Stimulated activated CD8-positive, alpha-beta memory T cell treated with anti-CD3 and anti-CD28 coated beads, Interleukin-12 subunit alpha, Interleukin-12 subunit beta, amount 100 ng/mL, for 1 hour (primary cell): ENCODE data around the gene TPP2.

Source experiments
- DNase-seq: peaks from one replicate; pipeline ENCODE4 v3.0.0-alpha.2; 2020; ENCODE audit warnings: low read depth

Gene TPP2

DNA sequence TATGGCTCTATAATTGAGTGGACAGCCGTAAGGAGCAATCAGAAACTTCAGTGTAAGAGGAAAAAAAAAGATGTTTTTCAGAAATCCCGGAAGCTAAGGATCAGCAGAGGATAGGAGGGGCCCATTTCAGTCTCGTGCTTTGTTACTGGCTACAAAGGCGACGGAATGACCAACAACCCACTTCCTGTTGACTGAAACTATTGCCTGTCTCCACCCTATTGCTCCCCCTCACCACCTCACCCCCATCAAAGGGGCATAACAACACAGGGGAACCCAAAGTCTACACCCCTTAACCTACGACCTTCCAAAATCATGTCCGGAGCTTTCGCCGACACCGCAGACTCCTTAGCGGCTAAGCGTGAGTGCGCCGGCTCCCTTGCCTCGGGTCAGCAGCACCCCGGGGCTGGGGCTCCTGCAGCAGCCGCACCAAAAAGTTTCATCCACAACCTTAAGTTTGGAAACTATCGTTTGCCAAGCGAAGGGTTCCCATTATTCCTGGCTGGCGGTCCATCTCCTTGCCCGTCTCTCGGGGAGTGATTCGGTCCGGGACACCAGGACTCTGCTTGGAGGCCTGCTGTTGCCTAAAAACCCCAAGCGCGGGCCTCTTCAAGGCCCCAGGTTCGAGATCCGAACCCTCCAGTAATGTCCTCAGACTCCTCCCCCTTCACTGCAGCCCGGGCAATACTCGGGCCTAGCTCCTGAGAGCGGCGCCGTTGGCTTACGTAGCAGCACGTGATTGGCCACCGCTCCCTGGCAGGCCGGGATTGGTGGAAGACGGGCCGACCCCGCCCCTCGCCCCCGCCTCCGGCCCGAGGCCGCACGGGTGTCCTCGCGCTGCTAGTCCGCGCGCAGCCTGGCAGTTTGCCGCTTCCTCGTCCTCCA, at the start of gene TPP2:
TPP2 (plus strand) TSS at position 840 of the 882 bp plus-strand sequence. CDS start 53 bp downstream, outside the sequence.
- DNase-seq = peak; percentile 97

DNA sequence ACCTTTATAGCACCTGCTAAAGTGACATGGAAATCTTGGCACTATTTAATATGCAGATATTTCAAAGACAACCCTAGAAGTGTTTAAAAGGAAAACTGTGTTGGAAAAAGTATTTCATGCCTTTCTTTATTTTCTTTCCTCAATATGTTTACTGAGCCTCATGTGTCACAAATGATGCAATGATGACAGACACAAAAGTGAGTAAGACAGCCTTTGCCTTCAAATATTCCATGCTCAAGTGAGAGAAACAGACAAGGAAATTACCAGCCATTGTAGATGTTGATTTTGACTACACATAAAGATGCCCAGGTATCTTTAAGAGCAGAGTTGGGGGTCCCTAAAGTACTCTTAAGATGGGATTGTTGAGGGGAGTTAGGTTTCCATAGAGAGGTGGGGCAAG, 48.0 kb upstream of the TPP2 start:
- DNase-seq = no peak

DNA sequence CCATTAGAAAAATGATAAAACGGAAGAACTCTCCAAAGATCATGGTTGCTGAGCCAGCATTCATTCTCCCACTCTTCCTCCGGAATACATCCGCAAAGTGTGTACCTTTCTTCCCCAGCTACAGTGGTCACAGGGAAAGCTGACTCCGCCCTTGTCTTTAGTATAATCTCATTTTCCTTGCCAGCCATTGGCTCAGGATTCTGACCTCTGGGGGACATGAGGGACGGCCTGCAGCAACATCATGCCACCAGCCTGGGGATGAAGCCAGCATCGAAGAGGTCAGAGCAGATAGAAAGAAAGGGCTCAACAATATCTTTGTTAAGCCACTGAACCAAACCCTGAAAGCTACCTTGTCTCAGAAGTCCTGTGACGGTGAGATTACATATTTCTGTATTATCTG, 46.3 kb upstream of the TPP2 start:
- DNase-seq = no peak

DNA sequence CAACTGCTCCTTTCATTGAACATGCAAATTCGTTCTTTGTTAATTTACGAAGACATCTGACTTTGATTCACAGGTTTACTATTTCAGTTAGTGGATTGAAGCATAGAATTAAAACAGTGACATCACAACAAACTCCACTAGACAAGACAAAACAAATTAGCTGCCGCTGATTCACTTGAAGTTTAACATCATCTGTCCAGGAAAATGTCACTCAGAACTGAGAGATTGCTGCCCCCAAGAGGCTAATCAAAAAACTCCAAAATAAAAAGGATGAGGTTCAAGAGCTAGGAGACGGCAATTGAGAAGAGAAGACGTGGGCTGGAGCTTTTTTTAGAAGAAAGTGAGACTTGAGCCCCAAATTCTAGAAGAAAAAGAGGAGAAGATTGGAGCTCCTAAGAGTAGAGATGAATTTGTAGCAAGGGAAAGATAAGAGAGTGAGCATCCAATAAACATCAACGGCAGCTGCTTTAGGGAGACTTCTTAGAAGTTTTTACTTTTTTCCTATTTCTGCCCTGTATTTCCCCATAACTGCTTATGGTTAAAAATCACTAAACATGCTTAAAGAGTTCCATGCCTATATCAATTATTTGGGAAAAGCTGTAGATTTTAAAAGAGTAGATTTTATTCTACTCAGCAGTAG, 40.8 kb upstream of the TPP2 start:
- no peak for DNase-seq

DNA sequence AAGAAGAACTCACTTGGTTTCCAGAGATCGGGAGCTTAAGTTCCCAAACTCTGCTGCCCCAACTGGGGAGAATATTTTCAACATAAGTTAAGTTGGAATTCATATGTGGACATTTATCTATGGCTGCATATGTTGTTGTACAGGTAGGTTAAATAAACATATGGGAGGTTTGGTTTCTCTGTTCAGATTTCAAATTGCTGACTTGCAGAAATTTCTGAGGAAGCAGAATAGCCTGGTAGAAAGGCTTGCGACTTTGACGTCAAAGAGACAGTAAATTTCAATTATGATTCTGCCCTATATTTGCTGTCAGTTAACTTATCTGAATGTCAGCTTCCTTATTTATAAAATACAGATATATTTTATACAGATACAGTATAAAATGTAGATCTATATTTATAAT, 40.0 kb upstream of the TPP2 start:
- no peak for DNase-seq

DNA sequence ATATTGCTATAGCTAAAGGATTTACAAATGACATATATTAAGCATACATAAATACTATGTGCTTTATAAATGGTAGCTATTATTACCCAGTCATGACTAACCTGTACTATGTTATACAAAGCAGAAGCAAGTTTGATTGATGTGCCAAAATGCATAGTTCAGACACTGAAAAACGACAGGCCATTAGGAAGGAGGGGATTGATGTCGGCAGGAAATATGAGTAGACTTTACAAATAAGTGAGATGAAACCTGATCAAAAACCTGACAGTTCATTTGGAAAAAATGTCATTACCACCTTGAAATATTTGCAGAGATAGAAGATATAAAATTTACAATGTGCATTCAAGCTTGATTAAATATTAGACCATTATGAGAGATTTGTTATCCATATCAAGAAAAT, 38.8 kb upstream of the TPP2 start:
- no peak for DNase-seq

DNA sequence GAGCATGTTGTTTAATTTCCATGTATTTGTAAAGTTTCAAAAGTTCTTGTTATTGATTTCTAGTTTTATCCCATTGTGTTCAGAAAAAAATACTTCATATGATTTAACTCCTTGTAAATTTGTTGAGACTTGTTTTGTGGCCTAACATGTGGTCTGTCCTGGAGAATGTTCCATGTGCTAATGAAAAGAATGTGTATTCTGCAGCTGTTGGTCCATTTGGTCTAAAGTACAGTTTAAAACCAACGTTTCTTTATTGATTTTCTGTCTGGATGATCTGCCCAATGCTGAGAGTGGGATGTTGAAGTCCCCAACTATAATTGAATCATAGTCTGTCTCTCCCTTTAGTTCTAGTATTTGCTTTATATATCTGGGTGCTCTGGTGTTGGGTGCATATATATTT, 34.9 kb upstream of the TPP2 start:
- no peak for DNase-seq

DNA sequence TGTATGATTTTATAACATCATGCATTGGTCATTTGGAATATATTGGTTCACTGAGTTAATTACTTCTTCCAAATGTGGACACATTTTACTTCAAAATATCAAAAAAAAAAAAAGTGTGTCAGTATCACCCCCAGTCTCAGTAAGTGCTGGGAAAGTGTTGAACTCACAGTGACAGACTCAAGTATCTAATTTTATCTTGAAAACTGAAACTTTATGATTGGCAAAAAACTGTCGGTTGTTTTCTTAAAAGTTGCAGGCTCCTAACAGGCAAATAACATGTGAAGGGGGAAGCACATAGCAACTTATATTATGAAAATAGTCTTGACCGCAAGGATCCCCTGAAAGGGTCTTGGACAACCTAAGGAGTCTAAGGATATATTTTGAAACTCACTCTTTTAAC, 33.5 kb upstream of the TPP2 start:
- no peak for DNase-seq

DNA sequence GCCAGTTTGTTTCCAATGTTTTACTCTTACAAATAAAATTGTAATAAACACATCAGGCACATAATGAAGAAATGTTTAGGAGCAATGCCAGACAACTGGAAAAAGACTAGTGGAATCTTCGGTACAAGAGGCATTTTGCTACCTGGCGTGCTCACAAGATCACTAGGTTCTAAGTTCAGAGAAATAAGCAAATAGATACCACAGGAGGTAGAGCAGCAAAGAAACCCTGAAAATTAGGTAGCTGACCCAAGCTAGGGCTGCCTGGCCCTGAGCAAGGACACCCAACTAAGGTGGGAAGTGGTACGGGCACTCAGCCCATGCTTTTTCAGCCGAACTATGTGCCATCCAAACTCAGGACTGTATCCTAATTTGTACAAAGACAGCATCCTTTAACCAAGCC, 32.2 kb upstream of the TPP2 start:
- no peak for DNase-seq

DNA sequence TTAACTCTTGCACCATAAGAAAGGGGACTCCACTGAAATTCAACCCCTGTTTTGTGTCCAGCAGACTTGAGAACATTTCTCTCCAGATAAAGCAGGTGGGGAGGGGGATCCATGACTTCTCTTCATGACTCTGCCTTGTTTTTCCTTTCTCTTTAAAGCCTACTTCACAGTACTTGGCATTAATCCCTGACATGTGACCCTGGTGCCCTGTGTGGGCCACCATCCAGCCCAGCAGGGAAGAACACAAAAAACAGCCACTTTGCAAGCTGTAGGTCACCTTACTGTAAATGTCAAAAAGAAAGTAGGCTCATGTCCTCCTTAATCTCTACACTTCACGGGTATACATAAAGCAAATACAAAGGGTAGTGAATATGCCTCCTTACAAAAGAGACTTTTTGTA, 30.3 kb upstream of the TPP2 start:
- DNase-seq = no peak

DNA sequence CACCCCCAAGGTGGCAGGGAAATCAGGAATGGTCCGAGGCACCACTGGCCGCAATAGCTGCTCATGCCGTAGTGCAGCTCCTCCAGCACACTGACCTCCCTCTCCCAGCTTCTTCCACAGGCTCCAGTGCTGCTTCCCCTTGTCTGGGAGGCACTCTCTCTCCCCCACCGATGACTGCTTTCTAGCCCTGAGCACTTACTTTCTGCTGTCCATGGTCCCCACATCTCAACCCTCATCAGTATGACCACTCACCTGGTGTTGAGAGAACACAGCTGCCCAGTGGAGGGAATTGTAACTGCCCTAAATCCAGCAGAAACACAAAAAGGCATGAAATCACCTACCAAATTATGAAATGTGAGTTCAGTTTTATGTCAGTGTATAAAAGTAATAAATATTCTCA, 28.9 kb upstream of the TPP2 start:
- DNase-seq = no peak

DNA sequence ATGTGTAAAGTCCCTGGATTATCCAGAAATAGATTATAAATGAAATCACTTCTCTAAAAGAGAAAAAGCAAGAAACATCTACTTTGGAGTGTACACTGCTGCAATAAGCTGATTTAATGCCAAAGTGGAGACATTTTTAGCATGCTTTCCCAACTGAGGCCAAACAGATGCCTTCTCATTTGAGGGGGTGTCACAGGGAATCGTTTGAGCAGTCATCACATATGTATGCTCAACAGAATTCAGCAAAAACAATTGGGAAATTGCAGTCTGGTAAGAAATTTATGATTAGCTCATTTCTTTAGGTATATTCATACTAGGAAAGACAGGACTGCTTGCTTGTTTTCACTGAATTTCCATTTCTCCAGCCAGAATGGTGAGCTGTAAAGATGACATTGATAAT, 27.3 kb upstream of the TPP2 start:
- DNase-seq = no peak

DNA sequence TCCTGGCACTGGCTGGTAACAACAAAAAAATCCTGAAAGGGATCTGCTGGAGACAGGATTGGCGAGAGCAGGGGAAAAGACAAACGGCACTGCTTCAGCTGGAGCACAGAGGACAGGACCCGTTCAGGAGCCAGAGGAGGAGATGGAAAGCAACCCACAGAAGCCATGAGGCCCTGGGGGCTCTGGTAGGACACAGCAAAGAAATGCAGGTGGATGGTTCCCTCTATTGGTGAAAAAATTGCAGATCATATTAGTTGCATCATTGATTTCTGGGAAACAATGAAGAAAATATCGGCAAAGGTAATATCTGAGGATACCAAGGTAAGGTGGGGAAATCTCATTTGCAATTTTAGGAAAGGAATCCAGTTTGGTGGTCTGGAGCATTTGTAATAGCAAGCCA, 25.7 kb upstream of the TPP2 start:
- DNase-seq = no peak

DNA sequence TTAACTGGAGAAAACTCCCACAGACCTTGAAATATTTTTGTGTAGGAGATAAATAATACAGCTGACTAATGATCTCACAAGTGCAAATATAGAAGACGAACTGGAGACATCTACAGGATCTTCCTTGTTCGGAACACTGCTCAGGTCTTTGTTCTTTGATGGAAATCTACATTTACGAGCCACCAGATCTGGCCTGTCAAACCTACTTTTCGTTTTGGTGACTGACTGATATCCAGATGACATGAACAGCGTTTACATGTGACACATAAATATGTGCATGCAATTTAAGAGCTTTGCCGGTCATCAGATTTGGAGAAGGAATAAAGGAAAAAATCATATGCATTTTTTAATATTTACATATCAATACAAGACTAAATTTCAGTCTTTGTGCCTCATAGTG, 24.5 kb upstream of the TPP2 start:
- no peak for DNase-seq

DNA sequence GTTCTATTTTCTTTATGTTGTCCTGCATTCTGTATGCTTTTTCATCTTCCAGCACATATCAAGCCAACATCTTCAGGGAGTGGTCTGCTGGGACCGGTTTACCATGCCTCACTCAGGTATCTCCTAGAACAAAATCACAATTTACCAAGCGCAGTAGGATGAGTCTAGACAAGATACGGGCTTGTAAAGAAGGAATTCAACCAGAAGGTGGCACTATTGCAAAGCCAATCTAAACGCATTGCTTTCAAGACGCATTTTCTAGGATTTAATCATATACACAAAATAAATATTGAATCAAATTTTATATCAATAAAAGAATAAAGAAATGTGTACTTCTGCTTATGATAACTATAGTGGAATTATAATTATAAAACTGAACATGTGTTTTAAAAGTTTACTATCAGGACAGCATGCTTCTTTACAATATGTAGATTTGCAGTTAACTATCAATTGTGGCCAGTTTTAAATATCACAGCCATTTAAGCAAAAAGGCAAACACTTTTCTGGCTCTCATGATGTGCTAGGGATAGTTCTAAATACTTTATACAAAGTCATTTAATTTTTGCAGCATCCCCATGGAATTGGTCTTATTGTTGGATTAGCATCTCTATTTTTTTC, 16.1 kb upstream of the TPP2 start:
- no peak for DNase-seq

DNA sequence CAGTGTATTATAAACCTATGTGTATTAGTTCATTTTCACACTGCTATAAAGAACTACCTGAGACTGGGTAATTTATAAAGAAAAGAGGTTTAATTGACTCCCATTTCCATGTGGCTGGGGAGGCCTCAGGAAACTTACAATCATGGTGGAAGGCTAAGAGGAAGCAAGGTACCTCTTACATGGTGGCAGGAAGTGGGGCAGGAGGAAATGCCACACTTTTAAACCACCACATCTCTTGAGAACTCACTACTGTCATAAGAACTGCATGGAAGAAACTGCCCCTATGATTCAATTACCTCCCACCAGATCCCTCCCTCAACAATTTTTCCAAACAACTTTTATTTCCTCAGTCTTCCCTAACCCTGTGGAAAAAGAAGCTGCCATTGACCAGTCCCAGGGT, 14.5 kb upstream of the TPP2 start:
- DNase-seq = no peak

DNA sequence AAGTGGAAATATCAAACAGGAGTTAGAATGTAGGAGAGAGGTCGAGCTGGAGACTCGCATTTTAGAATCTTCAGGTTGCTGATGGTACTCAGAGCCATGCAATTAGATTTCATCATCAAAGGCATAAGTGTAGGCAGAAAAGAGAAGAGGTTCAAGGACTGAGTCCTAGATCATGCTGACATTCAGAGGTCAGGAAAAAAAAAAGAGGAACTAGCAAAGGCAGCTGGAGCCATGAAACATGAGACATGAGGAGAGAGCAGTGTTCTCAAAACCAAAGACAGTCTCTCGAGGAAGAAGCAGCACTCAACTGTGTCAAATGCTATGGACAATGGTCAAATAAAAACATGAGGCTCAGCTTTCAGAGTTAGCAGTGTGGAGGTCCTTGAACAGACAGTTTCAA, 12.4 kb upstream of the TPP2 start:
- DNase-seq = no peak

DNA sequence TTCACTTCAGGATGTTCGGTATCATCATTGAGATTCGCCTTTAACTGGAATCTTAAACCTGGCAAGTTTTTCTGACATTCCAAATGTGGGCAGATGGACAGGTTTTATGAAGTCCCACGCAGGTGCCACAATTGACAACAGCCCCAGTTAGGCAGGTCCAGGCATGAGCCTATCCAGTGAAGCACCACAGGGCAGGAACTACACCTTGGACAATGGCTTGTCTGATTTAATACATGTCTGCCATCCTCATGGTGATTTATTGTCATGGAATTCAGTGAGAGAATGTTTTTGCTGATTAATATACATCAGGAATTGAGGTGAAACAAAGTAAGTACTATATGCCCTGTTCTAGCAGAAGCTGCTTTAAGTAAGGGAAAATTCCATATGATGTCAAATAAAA, 10.2 kb upstream of the TPP2 start:
- DNase-seq = no peak

DNA sequence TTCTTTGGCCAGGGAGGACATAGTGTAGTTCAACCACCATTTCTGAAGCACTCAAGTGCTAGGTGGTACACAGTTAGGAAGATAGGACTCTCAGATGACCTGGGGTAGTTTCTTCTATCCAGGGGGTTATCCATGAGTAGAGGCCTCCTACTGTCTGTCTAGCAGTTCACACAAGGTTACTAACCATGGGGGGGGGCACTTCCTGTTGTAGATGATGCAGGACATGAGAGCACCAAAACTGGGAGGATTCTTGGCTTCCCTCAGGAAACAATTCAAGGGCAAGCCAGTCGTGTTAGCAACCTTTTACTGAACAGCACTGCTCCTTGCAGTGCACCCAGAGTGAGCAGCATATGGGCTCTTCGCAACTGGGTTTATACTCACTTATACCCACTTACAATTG, 8.9 kb upstream of the TPP2 start:
- no peak for DNase-seq

DNA sequence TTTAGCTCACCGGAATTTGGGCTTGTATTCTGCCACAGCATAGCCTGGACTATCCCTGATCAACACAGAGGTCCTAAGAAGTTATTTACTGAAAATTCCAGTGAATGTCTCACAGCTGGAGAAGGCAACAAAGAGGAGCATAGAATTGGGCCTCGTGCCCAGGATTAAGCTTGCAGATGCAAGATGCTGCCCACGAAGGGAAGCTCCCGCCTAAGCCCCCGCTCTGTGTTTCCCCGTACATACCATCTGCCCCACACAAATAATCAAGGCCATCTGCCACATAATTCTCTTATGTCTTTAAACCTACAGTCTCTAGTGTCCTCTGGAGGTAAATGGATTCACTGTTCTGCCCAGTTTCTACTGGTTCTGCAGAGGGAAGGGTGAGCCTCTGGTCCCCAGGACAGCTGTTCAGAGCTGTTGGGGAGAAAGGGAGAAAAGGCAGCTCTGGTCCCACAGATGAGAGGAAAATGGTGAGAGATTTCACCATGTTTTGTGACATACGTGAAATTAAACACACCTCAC, 7.4 kb upstream of the TPP2 start:
- DNase-seq = no peak

DNA sequence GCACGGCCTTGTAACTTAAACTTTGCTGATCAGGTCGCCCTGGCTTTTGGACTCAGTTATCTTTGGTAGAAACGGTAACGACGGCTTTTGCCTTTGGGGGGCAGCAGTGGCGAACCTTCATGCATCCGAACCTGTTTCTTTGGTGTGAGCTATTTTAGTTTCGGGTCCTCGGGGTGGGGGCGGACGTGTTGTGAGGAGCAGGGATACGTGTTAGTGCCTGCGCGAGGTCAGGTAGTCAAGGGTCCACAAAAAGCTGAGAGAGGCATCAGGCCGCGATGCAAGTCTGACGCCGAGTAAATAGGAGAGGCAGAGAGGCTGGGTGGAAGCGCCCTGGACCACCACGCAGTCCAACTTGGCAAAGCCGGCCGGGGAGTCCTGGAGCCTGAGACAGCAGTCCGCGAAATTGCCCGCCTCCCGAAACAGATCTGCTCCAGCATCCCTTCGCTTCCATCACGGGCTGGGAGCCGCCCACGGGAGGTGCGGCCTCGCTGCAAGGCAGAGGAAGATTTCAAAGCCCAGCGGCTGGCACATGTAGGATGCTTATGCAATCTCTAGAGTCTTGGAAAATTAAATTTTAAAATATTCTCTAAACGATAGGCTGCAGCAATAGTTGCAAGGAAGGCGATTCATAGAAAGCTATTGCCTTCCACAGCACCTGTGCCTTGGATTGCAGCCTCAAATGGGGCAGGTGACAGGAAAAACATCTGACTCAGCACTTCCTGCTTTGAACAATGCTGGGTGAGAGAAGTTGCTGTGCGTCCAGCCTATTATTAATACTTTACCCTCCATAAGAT, 4.6 kb upstream of the TPP2 start:
- peak; percentile 55 for DNase-seq

DNA sequence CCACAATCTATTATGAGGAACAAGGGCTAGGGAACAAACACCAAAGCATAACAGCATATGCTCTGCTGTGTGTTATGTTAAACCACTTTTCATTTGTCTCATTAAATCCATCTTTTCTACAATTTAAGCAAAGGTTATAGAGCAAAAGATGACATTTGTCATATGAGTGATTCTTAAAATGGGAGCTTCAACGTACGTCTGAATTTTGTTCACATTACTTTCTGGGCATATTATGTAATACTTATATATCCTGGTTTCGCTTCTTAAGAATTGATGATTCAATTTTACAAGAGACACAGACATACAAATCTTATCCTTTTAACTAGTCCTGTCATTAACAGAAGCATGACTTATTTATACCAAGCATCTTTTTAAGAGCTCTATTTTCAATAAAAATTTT, 3.3 kb upstream of the TPP2 start:
- DNase-seq = no peak
